ENCODE measurements around the gene ARG2.

- no peak for TF ChIP-seq CTCF (conservative IDR thresholded peaks at IDR 0.05; ENCODE audit: low read depth, low read length)
- no peak for TF ChIP-seq EZH2 (IDR thresholded peaks at IDR 0.05; ENCODE audit: low read length, unreplicated experiment)
- TF ChIP-seq EZH2phosphoT487 (IDR thresholded peaks at IDR 0.05; ENCODE audit: borderline replicate concordance, low read length): no peak
These were observed 47.8 kb upstream of the ARG2 start for GRCh38 chr14:67571991-67572323.
